Measurements from ENCODE around the gene EIF2S3B. TPM values are rescaled to one million over a fixed set of nuclear protein-coding genes. Genes with fewer than 3 reads are reported as not detected.
"Not testable (repeated sequence)": the region's sequence is repeated elsewhere in the genome, so short reads cannot be mapped to it uniquely, and the experiment has no call there.

EIF2S3B gene
- total RNA-seq (1 to 10 TPM; 1.3 to 1.4 TPM), polyA plus RNA-seq (under 1 TPM; 0.36 to 0.46 TPM)

DNA sequence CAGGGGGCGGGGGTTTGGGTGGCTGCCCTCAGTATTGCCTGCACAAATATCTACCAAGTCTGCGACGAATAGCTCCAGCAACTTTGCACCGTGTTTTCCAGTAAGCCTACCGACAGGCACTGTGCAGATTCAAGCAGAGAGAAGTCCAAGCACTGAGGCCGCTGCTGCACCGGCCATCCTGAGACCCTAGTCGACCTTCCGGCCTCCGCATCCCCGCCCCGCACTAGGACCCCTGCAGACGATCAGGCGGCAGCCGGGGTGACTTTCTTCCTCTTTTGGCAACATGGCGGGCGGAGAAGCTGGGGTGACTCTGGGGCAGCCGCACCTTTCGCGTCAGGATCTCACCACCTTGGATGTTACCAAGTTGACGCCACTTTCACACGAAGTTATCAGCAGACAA lies at the start of gene EIF2S3B:
Gene EIF2S3B (plus strand): TSS at position 271 of the 400 bp plus-strand sequence. CDS start 13 bp downstream, at position 284.
- Histone ChIP-seq H3K4me3 (ENCODE audit: low read length in 2 of 2) (no peak within 1 kb of the TSS), H3K4me1 (ENCODE audit: insufficient read depth, low read length) (no peaks in the 10 kb centered on the region), H3K27me3 (ENCODE audit: insufficient read depth, low read length) (no peaks in the 10 kb centered on the region), H3K27ac (ENCODE audit: low read depth, low read length) (no peak within 1 kb of the TSS), H3K36me3 (ENCODE audit: insufficient read depth, low read length) (no peaks in the 10 kb centered on the region), H3K9me3 (ENCODE audit: control insufficient read depth in 1 of 2, low read length in 2 of 2) (no peaks in the 10 kb centered on the region)
- POLR2A ChIA-PET (ENCODE audit: partially characterized antibody), result no interaction called here
- Mint-ChIP-seq H3K4me1 (no peaks in the 10 kb centered on the region), H3K27me3 (peaks cover 12 to 17% of the 10 kb centered on the region in 2 donors), H3K4me3 (no peak within 1 kb of the TSS), H3K36me3 (no peaks in the 10 kb centered on the region), H3K27ac (no peak within 1 kb of the TSS), H3K9me3 (peaks cover 0 to 3% (median 0%) of the 10 kb centered on the region in 8 donors)
- CTCF ChIA-PET (ENCODE audit: partially characterized antibody), result no interaction called here
- intact Hi-C loops (cut with micrococcal nuclease), result no loop called here
- no peak for DNase-seq

DNA sequence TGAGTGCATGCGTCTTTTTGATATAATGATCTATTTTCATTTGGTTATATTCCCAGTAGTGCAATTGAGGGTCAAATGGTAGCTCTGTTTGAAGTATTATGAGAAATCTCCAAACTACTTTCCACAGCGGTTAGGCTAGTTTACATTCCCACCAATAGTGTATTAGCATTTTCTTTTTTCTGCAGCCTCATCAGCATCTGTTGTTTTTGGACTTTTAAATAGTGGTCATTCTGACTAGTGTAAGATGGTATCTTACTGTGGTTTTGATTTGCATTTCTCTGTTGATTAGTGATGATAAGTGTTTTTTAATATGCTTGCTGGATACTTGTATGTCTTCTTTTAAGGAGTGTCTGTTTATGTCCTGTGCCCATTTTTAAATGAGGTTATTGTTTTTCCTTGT lies 48.8 kb upstream of the EIF2S3B start:
- H3K27me3 Mint-ChIP-seq, result peaks cover 2% of the 10 kb centered on the region in 2 donors
- no peak overlapping the region for H3K27ac ChIP-seq (ENCODE audit: low read depth, low read length)
- H3K36me3 ChIP-seq (ENCODE audit: insufficient read depth, low read length), result no peaks in the 10 kb centered on the region
- intact Hi-C loops (cut with micrococcal nuclease), result no loop called here
- peaks cover 0 to 4% of the 10 kb centered on the region in 2 donors for H3K36me3 Mint-ChIP-seq
- no peak overlapping the region for H3K4me3 ChIP-seq (ENCODE audit: low read length in 2 of 2)
- peaks cover 13 to 53% (median 27%) of the 10 kb centered on the region in 8 donors for H3K9me3 Mint-ChIP-seq
- H3K4me1 ChIP-seq (ENCODE audit: insufficient read depth, low read length), result no peaks in the 10 kb centered on the region
- H3K27ac Mint-ChIP-seq, result no peak overlapping the region
- no peak for DNase-seq
- no peaks in the 10 kb centered on the region for H3K27me3 ChIP-seq (ENCODE audit: insufficient read depth, low read length)
- ChIA-PET CTCF (ENCODE audit: partially characterized antibody) (no interaction called here), POLR2A (ENCODE audit: partially characterized antibody) (no interaction called here)
- peaks cover 0 to 11% of the 10 kb centered on the region in 2 donors for H3K9me3 ChIP-seq (ENCODE audit: control insufficient read depth in 1 of 2, low read length in 2 of 2)
- H3K4me1 Mint-ChIP-seq, result no peaks in the 10 kb centered on the region
- no peak overlapping the region for H3K4me3 Mint-ChIP-seq

DNA sequence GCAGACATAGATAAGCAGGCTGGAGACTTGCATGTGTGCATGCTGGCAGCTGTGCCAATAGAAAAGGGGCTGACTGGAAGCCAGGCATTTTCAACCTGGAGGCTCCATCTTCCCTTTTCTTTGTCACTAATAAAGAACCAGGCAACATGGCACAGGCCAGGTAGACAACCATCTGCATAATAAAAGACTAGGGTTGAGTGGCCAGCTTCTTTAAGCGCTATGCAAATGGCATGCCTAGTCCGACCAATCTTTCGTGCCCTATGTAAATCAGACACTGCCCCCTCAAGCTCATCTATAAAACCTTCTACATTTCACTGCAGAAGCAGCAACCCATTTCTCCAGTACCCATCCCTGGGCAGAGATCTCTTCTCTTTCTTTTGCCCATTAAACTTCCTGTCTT lies 47.9 kb upstream of the EIF2S3B start:
- intact Hi-C loops (cut with micrococcal nuclease), result no loop called here
- Histone ChIP-seq H3K36me3 (ENCODE audit: insufficient read depth, low read length) (no peaks in the 10 kb centered on the region), H3K27ac (ENCODE audit: low read depth, low read length) (no peak overlapping the region), H3K9me3 (ENCODE audit: control insufficient read depth in 1 of 2, low read length in 2 of 2) (peaks cover 0 to 11% of the 10 kb centered on the region in 2 donors), H3K27me3 (ENCODE audit: insufficient read depth, low read length) (no peaks in the 10 kb centered on the region), H3K4me1 (ENCODE audit: insufficient read depth, low read length) (no peaks in the 10 kb centered on the region), H3K4me3 (ENCODE audit: low read length in 2 of 2) (no peak overlapping the region)
- no peak for DNase-seq
- CTCF ChIA-PET (ENCODE audit: partially characterized antibody), result no interaction called here
- peaks cover 0 to 4% of the 10 kb centered on the region in 2 donors for H3K36me3 Mint-ChIP-seq
- peaks cover 3 to 6% of the 10 kb centered on the region in 2 donors for H3K27me3 Mint-ChIP-seq
- H3K4me1 Mint-ChIP-seq, result no peaks in the 10 kb centered on the region
- peaks cover 14 to 55% (median 28%) of the 10 kb centered on the region in 8 donors for H3K9me3 Mint-ChIP-seq
- no peak overlapping the region for H3K4me3 Mint-ChIP-seq
- H3K27ac Mint-ChIP-seq, result no peak overlapping the region
- POLR2A ChIA-PET (ENCODE audit: partially characterized antibody), result no interaction called here

DNA sequence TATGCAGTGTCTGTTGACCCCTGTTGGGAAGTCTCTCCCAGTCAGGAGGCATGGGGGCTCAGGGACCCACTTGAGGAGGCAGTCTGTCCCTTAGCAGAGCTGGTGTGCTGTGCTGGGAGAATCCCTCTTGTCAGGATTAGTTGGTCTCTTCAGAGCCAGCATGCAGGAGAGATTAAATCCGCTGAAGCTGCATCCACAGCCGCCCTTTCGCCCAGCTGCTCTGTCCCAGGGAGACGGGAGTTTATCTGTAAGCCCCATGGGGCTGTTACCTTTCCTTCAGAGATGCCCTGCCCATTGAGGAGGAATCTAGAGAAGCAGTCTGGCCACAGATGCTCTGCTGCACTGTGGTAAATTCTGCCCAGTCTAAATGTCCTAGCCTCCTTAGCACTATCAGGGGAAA lies 39.4 kb upstream of the EIF2S3B start:
- no peaks in the 10 kb centered on the region for H3K27me3 ChIP-seq (ENCODE audit: insufficient read depth, low read length)
- no peak overlapping the region for H3K27ac Mint-ChIP-seq
- intact Hi-C loops (cut with micrococcal nuclease), result no loop called here
- no peaks in the 10 kb centered on the region for H3K4me1 Mint-ChIP-seq
- H3K36me3 Mint-ChIP-seq, result no peaks in the 10 kb centered on the region
- no peak for DNase-seq
- CTCF ChIA-PET (ENCODE audit: partially characterized antibody), result no interaction called here
- no peak overlapping the region for H3K4me3 ChIP-seq (ENCODE audit: low read length in 2 of 2)
- H3K27ac ChIP-seq (ENCODE audit: low read depth, low read length), result no peak overlapping the region
- POLR2A ChIA-PET (ENCODE audit: partially characterized antibody), result no interaction called here
- peaks cover 26 to 34% of the 10 kb centered on the region in 2 donors for H3K27me3 Mint-ChIP-seq
- peaks cover 0 to 20% (median 3%) of the 10 kb centered on the region in 8 donors for H3K9me3 Mint-ChIP-seq
- no peaks in the 10 kb centered on the region for H3K36me3 ChIP-seq (ENCODE audit: insufficient read depth, low read length)
- no peaks in the 10 kb centered on the region for H3K4me1 ChIP-seq (ENCODE audit: insufficient read depth, low read length)
- no peaks in the 10 kb centered on the region for H3K9me3 ChIP-seq (ENCODE audit: control insufficient read depth in 1 of 2, low read length in 2 of 2)
- H3K4me3 Mint-ChIP-seq, result no peak overlapping the region

DNA sequence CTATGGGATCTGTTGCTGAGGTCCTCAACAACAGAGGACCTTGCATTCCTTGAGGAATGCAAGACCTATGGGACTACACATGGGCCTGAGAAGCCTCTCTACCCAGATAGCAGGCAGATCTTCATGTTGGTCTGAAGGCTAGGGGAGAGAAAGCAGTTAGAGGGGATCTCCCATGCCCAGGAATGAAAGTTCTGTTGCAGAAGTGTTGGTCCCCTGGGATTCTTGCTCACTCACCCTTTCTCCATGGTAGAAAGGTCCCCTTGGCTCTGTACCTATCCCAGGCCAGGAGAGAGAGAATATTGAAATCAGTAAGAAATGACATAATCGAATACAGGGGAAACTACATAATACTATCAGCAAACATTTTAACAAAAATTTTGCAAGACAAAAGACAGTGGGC lies 36.0 kb upstream of the EIF2S3B start:
- H3K27me3 ChIP-seq (ENCODE audit: insufficient read depth, low read length), result no peaks in the 10 kb centered on the region
- no peak overlapping the region for H3K27ac ChIP-seq (ENCODE audit: low read depth, low read length)
- Mint-ChIP-seq H3K27ac (no peak overlapping the region), H3K36me3 (no peaks in the 10 kb centered on the region), H3K4me3 (no peak overlapping the region), H3K27me3 (peaks cover 14 to 18% of the 10 kb centered on the region in 2 donors), H3K9me3 (peaks cover 0 to 9% (median 5%) of the 10 kb centered on the region in 8 donors), H3K4me1 (no peaks in the 10 kb centered on the region)
- CTCF ChIA-PET (ENCODE audit: partially characterized antibody), result no interaction called here
- DNase-seq, result no peak
- H3K4me3 ChIP-seq (ENCODE audit: low read length in 2 of 2), result no peak overlapping the region
- POLR2A ChIA-PET (ENCODE audit: partially characterized antibody), result no interaction called here
- H3K4me1 ChIP-seq (ENCODE audit: insufficient read depth, low read length), result no peaks in the 10 kb centered on the region
- H3K9me3 ChIP-seq (ENCODE audit: control insufficient read depth in 1 of 2, low read length in 2 of 2), result no peaks in the 10 kb centered on the region
- intact Hi-C loops (cut with micrococcal nuclease), result no loop called here
- no peaks in the 10 kb centered on the region for H3K36me3 ChIP-seq (ENCODE audit: insufficient read depth, low read length)

DNA sequence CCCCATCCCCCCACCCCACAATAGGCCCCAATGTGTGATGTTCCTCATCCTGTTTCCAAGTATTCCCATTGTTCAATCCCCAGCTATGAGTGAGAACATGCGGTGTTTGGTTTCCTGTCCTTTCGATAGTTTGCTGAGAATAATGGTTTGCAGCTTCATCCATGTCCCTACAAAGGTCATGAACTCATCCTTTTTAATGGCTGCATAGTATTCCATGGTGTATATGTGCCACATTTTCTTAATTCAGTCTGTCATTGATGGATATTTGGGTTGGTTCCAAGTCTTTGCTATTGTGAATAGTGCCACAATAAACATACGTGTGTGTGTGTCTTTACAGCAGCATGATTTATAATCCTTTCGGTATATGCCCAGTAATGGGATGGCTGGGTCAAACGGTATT lies 32.9 kb upstream of the EIF2S3B start:
- H3K27ac ChIP-seq (ENCODE audit: low read depth, low read length); H3K27me3 ChIP-seq (ENCODE audit: insufficient read depth, low read length); H3K36me3 ChIP-seq (ENCODE audit: insufficient read depth, low read length); H3K4me1 Mint-ChIP-seq; H3K4me3 ChIP-seq (ENCODE audit: low read length in 2 of 2); H3K4me1 ChIP-seq (ENCODE audit: insufficient read depth, low read length); CTCF ChIA-PET (ENCODE audit: partially characterized antibody); H3K27ac Mint-ChIP-seq; H3K4me3 Mint-ChIP-seq; H3K9me3 Mint-ChIP-seq; DNase-seq; POLR2A ChIA-PET (ENCODE audit: partially characterized antibody); H3K9me3 ChIP-seq (ENCODE audit: control insufficient read depth in 1 of 2, low read length in 2 of 2); H3K36me3 Mint-ChIP-seq; intact Hi-C loops (cut with micrococcal nuclease): not testable (repeated sequence)
- H3K27me3 Mint-ChIP-seq, result peaks cover 3 to 14% of the 10 kb centered on the region in 2 donors

DNA sequence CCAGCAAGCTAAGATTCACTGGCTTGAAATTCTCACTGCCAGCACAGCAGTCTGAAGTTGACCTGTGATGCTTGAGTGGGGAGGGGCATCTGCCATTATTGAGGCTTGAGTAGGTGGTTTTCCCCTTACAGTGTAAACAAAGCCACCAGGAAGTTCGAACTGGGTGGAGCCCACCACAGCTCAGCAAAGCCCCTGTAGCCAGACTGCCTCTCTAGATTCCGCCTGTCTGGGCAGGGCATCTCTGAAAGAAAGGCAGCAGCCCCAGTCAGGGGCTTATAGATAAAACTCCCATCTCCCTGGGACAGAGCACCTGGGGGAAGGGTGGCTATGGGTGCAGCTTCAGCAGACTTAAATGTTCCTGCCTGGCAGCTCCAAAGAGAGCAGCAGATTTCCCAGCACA lies 23.8 kb upstream of the EIF2S3B start:
- intact Hi-C loops (cut with micrococcal nuclease); H3K4me1 Mint-ChIP-seq; H3K27ac ChIP-seq (ENCODE audit: low read depth, low read length); POLR2A ChIA-PET (ENCODE audit: partially characterized antibody); H3K4me3 ChIP-seq (ENCODE audit: low read length in 2 of 2); H3K4me3 Mint-ChIP-seq; H3K36me3 Mint-ChIP-seq; H3K9me3 ChIP-seq (ENCODE audit: control insufficient read depth in 1 of 2, low read length in 2 of 2); CTCF ChIA-PET (ENCODE audit: partially characterized antibody); DNase-seq; H3K36me3 ChIP-seq (ENCODE audit: insufficient read depth, low read length); H3K4me1 ChIP-seq (ENCODE audit: insufficient read depth, low read length); H3K27ac Mint-ChIP-seq; H3K27me3 ChIP-seq (ENCODE audit: insufficient read depth, low read length): not testable (repeated sequence)
- Mint-ChIP-seq H3K27me3 (peaks cover 12 to 18% of the 10 kb centered on the region in 2 donors), H3K9me3 (peaks cover 0 to 13% (median 4%) of the 10 kb centered on the region in 8 donors)

DNA sequence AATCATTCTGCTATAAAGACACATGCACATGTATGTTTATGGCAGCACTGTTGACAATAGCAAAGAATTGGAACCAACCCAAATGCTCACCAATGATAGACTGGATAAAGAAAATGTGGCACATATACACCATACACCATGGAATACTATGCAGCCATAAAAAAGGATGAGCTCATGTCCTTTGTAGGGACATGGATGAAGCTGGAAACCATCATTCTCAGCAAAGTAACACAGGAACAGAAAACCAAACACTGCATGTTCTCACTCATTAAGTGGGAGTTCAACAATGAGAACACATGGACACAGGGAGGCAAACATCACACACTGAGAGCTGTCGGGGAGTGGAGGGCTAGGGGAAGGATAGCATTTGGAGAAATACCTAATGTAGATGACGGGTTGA lies 18.4 kb upstream of the EIF2S3B start:
- H3K36me3 Mint-ChIP-seq; H3K27me3 ChIP-seq (ENCODE audit: insufficient read depth, low read length); intact Hi-C loops (cut with micrococcal nuclease); H3K4me1 ChIP-seq (ENCODE audit: insufficient read depth, low read length); DNase-seq; H3K9me3 ChIP-seq (ENCODE audit: control insufficient read depth in 1 of 2, low read length in 2 of 2); H3K4me3 ChIP-seq (ENCODE audit: low read length in 2 of 2); H3K4me1 Mint-ChIP-seq; H3K27ac Mint-ChIP-seq; H3K27ac ChIP-seq (ENCODE audit: low read depth, low read length); H3K9me3 Mint-ChIP-seq; H3K4me3 Mint-ChIP-seq; CTCF ChIA-PET (ENCODE audit: partially characterized antibody); POLR2A ChIA-PET (ENCODE audit: partially characterized antibody); H3K36me3 ChIP-seq (ENCODE audit: insufficient read depth, low read length): not testable (repeated sequence)
- H3K27me3 Mint-ChIP-seq, result peaks cover 8 to 22% of the 10 kb centered on the region in 2 donors
